PFSK-1 (cell line): ENCODE measurements around the gene ARAP3.

Experiments used
- POLR2AphosphoS5 ChIP-seq: IDR thresholded peaks from 2 replicates; pipeline ENCODE4 v1.6.1; 2012; ENCODE audit warnings: low read depth, mild to moderate bottlenecking, control low read depth, low read length, moderate library complexity
- TAF1 ChIP-seq: IDR thresholded peaks from 2 replicates; pipeline ENCODE4 v1.6.1; 2012; ENCODE audit warnings: low read length, control low read depth, borderline replicate concordance; ENCODE audit not compliant: insufficient read depth

DNA sequence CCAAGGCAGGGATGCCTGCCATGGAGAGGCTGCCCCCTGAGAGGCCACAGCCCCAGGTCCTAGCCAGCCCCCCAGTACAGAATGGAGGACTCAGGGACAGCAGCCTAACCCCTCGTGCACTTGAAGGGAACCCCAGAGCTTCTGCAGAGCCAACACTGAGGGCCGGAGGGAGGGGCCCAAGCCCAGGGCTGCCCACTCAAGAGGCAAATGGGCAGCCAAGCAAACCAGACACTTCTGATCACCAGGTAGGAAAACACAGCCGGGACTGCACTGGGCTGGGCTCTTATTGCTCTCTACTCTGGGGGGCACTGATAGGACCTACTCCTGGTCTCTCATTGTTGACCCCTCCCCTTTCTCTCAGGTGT lies 42.0 kb downstream of the ARAP3 start:
- TF ChIP-seq TAF1 (no peak), POLR2AphosphoS5 (no peak)
